Inferior parietal cortex (tissue), 1 donor: ENCODE results near the gene PSMA7.

Experiments used
- DNase-seq: peaks from one replicate; pipeline ENCODE4 v3.0.0-alpha.2; 2016; ENCODE audit errors: extremely low spot score

Gene PSMA7

DNA sequence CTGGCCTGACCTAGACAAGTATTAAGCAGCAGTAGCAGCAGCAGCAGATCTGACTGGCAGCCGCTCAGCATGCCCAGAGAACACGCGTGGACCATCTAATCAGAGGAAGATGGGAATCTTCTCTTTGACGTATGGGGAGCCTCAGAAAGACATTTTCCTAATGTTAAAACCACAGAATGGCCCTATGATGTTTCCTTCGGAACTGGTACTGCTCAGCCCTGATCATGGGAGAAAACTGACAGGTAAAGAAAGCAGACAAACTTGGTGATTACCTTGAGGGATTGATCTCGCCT, 6.2 kb downstream of the PSMA7 start:
- no peak for DNase-seq

DNA sequence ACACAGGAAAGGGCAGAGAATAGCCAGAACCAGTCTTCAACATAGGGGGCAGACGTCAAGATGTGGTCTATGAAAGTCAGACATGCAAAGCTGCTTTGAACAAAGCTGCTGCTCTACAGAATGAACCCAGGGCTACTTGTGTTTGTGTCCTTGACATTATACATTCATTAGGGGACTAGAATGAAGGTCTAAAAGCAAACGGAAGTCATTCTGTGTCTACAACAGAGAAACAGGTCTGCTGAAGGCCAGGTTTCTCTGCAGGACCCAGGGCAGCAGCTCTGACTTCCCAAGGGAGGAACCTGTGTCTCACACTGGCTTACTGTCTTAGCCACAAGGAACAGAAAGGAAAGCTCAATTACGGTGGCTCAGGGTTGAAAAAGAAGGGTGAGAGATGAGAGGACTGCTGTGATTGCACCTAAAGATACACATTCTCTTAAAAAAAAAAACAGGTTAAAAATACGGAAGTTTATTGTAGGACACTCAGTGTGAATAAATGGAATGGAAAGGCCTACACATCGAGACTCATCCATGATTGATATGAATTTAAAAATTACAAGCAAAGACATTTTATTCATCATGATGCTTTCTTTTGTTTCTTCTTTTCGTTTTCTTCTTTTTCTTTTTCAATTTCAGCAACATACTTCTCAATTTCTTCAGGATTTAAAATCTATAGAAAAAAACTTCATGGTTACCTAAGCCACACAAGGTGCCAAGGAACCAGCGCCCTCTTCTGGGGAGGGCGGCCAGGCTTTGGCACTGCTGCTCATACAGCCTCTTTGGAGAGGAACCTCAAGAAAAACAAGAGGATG, 6.7 kb downstream of the PSMA7 start:
- DNase-seq: peak; percentile 74

DNA sequence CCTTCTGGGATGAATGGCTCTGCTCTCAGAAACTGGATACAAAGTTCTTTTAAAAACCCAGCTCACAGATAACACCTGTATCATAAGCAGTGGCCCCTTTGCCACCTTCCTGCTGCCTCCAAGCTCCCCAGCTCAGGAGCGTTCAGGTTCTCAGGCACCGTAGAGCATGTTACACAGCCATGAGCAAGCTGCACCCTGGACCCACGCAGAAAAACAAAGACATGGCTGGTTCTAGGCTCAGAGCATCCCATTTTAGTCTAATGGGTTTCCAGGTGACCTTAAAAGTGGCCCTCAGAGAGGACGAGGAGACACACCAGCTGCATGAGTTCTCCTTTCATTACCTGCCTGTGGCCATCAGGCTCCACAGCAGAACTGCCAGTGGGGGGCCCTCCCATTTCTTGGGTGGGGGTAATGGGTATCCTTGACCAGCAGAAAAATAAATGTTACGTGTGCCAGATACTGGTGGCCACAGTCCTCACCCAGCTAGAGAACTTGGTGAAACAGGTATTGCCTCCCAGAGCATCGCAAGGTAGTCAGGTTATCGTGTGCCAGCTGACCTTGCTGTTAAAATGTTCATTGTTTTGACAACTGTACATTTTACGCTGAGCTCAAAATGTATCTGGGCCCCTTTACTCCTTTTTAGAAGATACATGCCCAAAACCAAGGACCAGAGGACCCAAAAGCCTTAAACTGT, 7.5 kb downstream of the PSMA7 start:
- DNase-seq: no peak

DNA sequence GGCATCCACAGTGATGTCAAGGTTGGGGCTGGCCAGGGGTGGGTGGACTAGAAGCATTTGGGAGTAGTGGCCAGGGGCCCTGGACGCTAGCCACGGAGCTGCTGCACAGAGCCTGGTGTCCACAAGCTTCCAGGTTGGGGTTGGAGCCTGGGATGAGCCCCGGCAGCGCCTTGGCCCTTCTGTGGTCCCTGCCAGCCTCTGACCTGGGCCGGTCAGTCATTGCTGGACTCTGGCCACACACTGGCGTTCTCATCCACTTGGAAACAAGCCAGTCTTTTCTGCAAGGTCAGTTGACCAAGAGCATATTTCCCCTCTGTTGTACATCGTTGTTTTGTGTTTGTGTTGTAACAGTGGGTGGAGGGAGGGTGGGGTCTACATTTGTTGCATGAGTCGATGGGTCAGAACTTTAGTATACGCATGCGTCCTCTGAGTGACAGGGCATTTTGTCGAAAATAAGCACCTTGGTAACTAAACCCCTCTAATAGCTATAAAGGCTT, 8.4 kb downstream of the PSMA7 start:
- no peak for DNase-seq

DNA sequence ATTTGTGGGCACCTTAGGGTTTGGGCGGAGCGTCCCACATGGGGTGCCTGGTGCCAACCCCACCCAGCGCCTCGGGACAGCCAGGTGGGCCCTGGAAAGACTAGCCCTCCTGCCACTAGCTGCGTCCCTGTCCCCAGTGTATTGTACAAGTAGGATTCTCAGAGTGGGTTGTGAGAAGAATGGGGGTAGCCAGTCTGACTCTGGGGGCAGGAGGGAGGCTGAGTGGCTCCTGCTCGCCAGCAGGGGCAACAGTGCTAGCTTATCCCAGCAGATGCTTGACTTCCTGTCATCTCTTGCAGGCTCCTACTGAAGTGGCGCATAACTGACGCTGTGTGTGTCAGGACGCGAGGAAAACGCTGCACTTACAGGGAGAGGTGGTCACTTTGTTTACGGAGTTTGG, 9.3 kb downstream of the PSMA7 start:
- no peak for DNase-seq

DNA sequence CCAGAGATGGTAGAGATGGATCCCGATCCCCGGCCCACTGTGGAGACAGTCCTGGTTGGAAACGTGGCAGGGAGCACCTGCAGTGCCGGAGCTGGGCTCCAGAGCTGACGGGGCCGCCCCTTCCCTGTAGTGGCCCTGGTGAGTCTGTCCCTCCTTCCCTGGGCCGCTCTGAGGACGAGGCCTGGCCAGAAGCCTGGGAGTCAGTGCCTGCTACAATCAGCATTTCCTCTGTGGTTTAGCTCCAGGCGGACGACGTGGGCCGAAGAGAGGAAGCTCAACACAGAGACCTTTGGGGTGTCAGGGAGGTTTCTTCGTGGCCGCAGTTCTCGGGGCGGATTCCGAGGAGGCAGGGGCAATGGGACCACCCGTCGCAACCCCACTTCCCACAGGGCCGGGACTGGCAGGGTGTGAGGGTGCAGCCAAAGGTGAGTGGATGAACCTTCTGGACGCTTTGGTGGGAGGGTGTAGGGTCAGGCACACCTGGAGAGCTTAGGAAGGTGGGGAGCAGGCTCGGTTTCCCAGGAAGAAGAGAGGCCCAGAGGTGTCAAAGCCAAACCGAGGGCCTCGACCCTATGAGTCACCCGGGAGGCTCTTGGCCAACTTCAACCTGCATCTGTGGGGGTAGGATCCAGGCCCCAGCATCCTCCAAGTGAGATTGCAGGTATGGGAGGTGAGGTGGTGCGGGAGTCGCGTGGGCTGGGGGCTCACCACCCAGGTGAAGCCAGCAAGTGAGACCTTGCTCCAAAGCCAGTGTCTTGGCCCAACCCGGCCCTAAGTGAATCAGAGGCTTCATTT, 9.9 kb downstream of the PSMA7 start:
- DNase-seq: no peak

DNA sequence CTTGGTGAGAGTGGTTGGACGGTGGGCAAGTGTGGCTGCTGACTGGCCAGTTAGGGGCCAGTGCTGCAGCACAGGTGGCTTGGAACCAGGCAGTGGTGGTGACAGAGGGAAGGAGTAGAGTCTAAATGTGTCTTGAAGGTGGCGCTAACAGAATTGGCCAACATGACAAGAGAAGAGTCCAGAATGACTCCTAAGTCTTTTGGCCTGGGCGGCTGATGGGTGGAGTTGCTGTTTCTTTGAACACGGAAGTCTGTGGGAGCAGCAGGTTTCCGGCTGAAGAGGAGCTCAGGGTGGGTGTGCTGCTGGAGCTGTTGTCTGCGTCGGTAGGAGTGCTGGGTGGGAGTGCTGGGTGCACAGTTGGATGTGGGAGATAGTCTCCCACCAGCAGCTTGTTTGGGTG, 10.8 kb downstream of the PSMA7 start:
- DNase-seq: no peak

DNA sequence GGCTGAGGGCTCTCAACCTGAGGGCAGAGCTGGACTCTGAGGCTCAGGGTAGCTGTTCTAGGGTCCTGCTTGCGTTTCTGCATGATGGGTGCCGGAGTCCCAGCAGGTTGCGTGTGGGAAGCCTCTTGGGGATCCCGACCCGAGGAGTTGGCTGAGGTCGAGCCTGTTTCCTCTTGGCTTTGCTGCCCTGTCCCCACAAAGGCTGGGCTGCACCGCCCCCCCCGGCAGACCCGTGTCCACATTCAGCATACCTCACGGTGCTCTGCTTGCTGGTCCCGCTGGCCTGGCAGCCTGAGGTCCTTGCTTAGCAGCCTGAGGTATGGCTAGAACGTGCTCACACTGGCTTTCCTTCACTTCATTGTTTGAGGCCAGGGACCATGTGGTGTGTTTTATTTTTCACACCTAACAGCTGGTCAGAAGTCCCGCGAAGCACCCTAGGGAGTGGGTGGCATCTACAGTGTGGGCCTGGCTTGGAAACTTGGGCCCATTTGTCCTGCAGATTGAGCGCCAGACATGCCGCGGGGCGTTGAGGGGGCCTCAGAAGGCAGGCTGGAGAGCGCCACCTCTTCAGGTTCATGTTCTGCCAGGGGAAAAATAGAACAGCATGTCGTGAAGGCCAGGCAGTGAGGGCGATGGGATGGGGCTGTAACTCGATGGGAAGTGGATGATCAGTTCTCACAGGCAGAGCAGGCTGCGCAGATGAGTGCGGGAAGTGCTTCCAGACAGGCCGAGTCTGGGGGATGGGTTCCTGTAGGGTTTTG, 11.5 kb downstream of the PSMA7 start:
- DNase-seq: no peak

DNA sequence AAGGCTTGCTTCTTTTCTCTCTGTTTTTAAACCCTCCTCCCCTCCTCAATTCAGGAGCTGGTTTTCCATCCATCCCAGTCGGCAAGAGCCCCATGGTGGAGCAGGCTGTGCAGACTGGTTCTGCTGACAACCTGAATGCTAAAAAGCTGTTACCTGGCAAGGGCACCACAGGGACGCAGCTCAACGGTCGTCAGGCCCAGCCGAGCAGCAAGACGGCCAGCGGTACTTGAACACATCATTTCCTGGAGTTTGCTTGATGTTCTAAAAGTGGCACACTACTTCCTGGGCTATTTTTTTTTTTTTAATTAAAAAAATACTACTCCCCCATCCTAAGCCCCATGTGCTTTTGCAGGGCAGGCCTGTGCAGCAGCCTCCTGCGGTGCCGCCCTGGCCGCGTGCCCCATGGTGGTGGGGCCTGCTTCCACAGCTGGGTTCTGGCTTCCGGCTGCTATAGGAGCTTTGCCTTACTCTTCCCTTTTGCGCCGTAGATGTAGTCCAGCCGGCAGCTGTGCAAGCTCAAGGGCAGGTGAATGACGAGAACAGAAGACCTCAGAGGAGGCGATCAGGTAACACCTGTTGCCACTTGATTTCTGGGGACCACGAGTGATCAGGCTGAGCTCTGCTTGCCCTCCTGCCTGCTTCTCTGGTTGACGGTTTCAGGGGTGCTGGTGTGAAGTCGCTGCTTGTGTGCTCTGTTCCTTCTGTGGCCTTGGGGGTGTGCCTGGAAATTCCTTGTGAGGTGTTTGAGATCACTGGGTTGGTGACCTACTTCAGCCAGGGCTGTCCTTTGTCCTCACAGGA, 13.3 kb downstream of the PSMA7 start:
- DNase-seq: no peak

DNA sequence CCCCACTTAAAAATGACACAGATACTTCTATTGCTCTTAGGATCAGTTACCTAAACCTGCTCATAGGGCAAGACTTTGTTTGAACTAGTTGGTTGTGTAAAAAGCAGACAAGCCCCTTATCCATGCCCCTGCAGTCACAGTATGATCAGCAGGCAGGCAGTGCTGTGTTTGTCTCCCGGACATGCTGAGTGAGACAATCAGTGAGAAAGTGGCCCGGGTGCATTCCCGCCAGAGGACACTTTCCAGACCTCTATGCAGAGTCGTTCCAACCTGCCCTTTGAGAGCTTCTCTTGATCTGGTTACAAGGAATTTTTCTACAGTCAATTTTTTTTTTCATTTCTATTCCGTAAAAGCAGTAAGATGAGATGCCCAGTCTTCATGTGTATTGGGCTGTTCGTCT, 14.7 kb downstream of the PSMA7 start:
- DNase-seq: no peak

DNA sequence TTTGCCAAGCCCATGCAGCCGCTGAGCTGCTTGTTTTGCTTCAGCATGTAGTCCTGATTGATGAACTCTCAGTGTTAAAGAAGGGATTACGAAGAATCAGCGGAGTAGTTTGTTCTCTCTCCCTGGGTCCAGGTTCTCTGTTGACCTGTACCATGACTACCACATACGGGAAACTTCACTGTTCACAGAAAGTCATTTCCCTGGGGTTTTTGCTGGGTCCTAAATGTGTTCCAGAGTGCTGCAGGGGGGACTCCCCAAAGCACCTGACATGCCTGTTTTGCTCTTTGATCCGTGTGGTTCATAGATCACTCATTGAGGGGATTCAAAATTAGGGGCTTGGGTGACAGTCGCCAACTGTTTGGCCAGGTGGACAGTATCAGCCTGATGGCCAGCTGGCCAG, 15.4 kb downstream of the PSMA7 start:
- no peak for DNase-seq

DNA sequence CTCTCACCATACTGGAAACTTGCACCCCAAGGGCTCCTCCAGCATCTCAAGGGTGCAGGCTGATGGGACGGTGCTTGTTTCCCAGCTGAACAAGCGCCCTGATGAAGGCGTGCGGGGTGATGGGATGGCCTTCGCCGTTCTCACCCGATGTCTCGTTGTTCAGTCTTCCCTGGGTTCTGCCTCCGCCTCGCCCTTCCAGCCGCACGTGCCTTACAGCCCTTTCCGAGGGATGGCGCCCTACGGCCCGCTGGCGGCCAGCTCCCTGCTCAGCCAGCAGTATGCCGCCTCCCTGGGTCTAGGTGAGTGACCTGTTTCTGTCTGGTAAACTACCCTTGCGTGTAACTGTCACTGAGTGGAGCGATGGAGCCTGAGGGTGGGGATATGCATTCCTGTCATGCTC, 17.1 kb downstream of the PSMA7 start:
- DNase-seq: no peak

DNA sequence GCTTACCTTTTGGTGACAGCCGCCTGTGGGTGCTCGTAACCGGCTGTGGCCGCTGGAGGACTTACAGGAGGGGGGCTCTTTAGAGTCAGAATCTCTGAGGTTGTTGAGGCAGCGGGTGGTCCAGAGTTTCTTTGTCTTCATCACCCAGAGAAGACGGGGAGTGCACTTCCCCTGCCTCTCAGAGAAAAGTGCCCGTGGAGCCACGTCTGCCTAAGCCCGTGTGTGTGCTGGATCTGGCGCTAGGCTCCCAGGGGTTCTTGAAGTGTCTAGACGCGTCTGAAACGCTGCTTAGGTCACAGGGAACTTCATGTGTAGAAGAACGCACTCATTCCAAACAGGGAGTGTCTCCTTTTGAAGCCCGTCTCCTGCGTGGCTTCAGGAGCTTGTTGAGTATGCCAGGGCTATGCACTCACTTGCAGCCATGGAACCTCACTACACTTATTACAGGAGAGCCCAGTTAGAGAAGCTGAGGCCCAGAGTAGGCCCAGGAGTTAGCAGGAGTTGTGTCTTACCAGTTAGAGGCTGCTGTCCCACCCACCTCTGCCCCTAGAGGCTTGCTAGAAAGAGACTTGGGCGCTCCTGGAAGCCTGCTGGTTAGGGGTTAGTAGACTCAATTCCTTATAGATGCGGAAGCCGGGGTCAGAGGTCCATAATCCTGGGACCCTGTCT, 19.6 kb downstream of the PSMA7 start:
- DNase-seq: no peak

DNA sequence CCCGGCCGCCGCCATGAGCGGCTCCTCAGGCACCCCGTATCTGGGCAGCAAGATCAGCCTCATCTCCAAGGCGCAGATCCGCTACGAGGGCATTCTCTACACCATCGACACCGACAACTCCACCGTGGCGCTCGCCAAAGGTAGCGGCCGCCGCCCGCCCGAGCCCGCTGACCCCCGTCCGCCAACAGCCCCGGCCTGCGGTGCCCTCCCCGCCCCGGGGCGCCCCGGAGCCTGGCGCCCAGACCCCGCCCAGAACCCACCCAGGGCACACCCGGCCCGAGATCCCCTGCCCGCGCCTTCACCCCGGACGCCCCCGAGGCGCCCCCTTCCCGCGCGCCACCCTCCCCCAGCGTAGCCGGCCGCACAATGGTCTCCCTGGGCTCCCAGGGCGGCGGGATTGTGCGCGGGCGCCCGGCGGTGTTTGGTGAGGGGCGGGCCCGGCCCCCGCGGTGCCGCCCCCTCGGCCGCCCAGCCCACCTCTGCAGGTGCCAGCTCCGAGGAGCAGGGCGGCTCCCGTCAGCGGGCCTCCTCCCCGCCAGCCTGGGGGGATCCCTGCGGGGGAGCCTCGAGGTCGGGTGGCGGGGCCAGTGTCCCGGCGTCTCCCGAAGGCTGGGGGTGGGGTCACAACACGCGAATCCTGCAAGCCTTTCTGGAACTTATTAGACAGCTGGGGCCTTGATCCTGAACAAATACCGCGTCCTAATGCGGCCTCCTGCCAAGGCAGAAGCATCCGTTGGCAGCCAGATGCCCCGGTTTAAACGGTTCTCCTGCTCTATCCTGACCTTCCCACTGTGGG, 20.3 kb downstream of the PSMA7 start:
- DNase-seq: no peak

DNA sequence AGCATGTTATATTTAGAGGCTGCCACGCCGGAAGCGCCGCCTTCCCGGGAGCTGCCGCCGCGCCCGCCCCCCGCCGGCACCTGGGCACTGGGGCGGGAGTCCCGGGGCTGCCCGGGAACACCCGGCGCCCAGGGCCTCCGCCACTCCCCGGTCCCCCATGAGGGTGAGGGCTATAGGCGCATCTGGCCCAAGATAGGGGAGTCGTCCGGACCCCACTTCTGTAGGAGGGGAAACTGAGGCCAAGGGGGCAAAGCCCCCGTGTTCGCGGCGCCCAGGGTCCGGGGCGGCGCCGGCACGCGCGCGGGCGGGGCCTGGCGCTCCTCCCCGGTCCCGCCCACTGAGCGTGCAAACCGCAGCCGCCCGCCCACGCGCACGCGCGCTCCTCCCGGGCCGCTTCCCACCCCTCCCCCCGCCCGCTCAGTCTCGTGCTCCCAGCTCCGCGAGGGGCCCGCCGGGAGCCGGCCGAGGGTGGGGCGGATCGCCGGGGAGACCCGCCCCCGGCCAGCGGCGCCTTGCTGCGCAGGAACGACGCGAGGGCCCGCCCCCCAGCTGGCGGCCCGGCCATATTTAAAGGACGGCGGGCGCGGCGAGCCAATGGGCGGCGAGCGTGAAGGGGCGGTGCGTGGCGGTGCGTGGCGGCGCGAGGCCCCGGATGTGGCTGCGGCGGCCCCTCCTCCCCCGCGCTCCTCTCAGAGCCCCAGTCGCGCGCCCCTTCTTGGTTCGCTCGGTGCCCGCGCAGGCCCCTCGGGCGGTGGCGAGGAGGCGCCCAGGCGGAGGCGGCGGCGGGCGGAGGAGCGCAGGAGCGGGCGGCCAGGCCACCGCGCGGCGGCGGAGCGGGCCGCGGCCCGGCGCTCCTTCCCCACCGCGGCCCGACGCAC, 21.2 kb downstream of the PSMA7 start, which contains the start of gene LSM14B:
LSM14B (plus strand) TSS at position 700 of the 878 bp plus-strand sequence. CDS start 192 bp downstream, outside the sequence.
- DNase-seq: peak; percentile 90

DNA sequence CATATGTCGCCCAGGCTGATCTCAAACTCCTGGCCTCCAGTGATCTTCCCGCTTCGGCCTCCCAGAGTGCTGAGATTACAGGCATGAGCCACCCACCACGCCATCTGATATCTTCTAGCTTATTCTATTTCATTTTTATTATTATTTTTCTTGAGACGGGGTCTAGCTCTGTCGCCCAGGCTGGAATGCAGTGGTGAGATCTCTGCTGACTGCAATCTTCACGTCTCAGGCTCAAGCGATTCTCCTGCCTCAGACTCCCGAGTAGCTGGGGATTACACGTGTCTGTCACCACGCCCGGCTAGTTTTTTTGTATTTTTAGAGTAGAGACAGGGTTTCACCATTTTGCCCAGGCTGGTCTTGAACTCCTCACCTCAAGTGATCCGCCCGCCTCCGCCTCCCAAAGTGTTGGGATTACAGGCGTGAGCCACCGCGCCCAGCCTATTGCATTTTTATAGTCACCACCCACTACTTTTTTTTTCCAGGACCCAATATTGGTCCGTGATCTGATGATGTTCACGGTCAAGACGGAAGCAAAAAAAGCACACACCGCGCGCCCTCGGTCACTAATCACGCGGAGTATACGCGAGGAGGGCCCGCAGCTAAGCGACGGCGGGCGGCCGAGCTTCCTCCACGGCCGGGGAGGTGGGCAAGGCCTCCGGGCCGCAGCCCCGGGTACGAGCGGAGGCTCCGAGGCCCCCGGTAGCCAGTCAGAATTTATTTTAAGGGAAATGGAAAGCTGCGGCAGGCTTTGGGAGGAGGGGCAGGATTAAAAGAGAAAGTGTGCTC, 22.0 kb downstream of the PSMA7 start:
- DNase-seq: no peak

DNA sequence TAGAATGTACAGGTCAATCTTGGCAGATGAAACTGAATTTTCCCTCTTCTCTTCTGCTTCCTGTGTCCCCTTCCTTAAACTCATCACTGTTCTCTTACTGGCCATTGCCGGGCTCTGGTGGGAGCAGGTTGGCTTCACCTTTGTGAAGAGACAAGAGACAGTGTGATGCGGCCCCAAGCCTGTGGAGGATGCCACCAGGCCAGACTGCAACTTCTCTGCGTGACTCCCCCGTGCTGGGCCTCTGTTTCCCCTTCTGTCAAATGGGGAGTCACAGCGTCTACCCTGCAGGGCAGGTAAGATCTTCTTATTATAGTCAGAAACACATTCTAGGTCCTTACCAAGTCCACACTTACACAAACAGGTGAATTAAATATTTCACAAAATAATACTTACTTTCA, 22.8 kb downstream of the PSMA7 start:
- no peak for DNase-seq
